ENCODE measurements around the gene STK25. TPM values are rescaled to one million over a fixed set of nuclear protein-coding genes. Genes with fewer than 3 reads are reported as not detected.

The STK25 gene
- total RNA-seq = 271 and 316 TPM in 2 replicates

DNA sequence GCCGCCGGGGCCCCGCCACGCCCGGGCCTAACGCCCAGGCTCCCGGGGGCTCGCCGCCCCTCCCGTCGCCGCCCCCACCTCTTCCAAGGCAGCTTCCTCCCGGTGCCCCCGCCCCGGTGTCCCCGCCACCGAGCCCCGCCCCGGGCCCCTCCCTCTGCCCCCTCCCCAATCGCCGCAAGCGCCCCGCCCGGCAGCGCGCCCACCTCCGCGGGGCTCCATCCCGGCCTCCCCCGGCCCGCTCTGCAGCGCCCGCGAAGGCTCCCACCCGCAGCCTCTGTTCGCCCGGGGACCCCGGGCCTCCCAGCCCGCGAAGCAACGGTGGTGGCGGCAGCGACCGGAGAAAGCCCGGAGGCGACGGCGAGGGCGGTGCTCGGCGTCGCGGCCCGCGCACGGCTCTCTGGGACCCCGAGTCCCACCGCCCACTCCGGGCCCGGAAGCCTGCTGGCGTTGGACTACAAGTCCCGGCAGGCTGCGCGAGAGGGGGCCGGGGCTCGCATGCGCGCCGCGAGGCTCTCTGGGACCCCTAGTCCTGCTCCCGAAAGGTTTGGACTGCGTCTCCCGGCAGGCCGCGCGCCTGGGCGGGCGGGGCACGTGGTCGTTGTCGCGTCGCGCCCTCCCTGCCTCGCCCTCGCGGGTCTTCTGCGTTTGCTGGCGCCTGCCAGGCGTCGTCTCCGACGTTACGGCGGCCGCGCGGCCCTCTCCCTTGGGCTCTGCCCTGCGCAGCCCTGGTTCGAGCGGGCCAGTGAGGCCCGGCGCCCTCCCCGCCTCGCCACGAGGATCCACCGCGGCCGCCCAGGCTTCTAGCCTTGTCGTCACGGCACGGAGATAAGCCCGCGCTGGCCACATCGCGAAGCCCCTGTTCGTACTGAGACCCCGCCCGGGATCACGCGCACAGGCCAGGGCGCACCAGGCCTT lies at the start of gene STK25:
Gene STK25 (minus strand): TSS at position 345 of the 915 bp plus-strand sequence. CDS start 549 bp downstream, outside the sequence.
- no peaks in the 10 kb centered on the region for H3K27me3 ChIP-seq (ENCODE audit: control insufficient read depth, insufficient read depth, low read length)
- H3K4me3 ChIP-seq (ENCODE audit: low read depth, low read length) = peak within 1 kb of the TSS; percentile 63
- peak; percentile 89 for DNase-seq (ENCODE audit: low read depth)
- H3K36me3 ChIP-seq (ENCODE audit: control insufficient read depth, insufficient read depth, low read length) = peaks cover 2% of the 10 kb centered on the region
- TF ChIP-seq, protein P1, sequence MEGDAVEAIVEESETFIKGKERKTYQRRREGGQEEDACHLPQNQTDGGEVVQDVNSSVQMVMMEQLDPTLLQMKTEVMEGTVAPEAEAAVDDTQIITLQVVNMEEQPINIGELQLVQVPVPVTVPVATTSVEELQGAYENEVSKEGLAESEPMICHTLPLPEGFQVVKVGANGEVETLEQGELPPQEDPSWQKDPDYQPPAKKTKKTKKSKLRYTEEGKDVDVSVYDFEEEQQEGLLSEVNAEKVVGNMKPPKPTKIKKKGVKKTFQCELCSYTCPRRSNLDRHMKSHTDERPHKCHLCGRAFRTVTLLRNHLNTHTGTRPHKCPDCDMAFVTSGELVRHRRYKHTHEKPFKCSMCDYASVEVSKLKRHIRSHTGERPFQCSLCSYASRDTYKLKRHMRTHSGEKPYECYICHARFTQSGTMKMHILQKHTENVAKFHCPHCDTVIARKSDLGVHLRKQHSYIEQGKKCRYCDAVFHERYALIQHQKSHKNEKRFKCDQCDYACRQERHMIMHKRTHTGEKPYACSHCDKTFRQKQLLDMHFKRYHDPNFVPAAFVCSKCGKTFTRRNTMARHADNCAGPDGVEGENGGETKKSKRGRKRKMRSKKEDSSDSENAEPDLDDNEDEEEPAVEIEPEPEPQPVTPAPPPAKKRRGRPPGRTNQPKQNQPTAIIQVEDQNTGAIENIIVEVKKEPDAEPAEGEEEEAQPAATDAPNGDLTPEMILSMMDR (IDR thresholded peaks at IDR 0.05; ENCODE audit: insufficient read depth, low read length, poor library complexity, severe bottlenecking) = no peak

- TF ChIP-seq, protein P1 (IDR thresholded peaks at IDR 0.05; ENCODE audit: insufficient read depth, low read length, poor library complexity, severe bottlenecking) = no peak
- no peak for DNase-seq (ENCODE audit: low read depth)
- H3K4me3 ChIP-seq (ENCODE audit: low read depth, low read length) = no peak overlapping the region
- H3K36me3 ChIP-seq (ENCODE audit: control insufficient read depth, insufficient read depth, low read length) = no peaks in the 10 kb centered on the region
- no peaks in the 10 kb centered on the region for H3K27me3 ChIP-seq (ENCODE audit: control insufficient read depth, insufficient read depth, low read length)
Observed at GRCh38 chr2:241556746-241557145, 48.4 kb upstream of the STK25 start.

GRCh38 chr2:241555711-241556110 lies 47.3 kb upstream of the STK25 start:
- TF ChIP-seq, protein P1 (IDR thresholded peaks at IDR 0.05; ENCODE audit: insufficient read depth, low read length, poor library complexity, severe bottlenecking) = no peak
- Histone ChIP-seq H3K36me3 (ENCODE audit: control insufficient read depth, insufficient read depth, low read length) (no peaks in the 10 kb centered on the region), H3K27me3 (ENCODE audit: control insufficient read depth, insufficient read depth, low read length) (no peaks in the 10 kb centered on the region), H3K4me3 (ENCODE audit: low read depth, low read length) (no peak overlapping the region)
- DNase-seq (ENCODE audit: low read depth) = no peak

- no peaks in the 10 kb centered on the region for H3K36me3 ChIP-seq (ENCODE audit: control insufficient read depth, insufficient read depth, low read length)
- TF ChIP-seq, protein P1 (IDR thresholded peaks at IDR 0.05; ENCODE audit: insufficient read depth, low read length, poor library complexity, severe bottlenecking) = no peak
- no peak overlapping the region for H3K4me3 ChIP-seq (ENCODE audit: low read depth, low read length)
- no peak for DNase-seq (ENCODE audit: low read depth)
- no peaks in the 10 kb centered on the region for H3K27me3 ChIP-seq (ENCODE audit: control insufficient read depth, insufficient read depth, low read length)
Observed at GRCh38 chr2:241554610-241555322, 46.4 kb upstream of the STK25 start.

- Histone ChIP-seq H3K36me3 (ENCODE audit: control insufficient read depth, insufficient read depth, low read length) (no peaks in the 10 kb centered on the region), H3K27me3 (ENCODE audit: control insufficient read depth, insufficient read depth, low read length) (no peaks in the 10 kb centered on the region), H3K4me3 (ENCODE audit: low read depth, low read length) (no peak overlapping the region)
- DNase-seq (ENCODE audit: low read depth) = no peak
- TF ChIP-seq, protein P1 (IDR thresholded peaks at IDR 0.05; ENCODE audit: insufficient read depth, low read length, poor library complexity, severe bottlenecking) = no peak
Observed at GRCh38 chr2:241553981-241554380, 45.6 kb upstream of the STK25 start.

Data from kidney epithelial cell (primary cell).